ENCODE results near the gene KCNB1.

Gene KCNB1

DNA sequence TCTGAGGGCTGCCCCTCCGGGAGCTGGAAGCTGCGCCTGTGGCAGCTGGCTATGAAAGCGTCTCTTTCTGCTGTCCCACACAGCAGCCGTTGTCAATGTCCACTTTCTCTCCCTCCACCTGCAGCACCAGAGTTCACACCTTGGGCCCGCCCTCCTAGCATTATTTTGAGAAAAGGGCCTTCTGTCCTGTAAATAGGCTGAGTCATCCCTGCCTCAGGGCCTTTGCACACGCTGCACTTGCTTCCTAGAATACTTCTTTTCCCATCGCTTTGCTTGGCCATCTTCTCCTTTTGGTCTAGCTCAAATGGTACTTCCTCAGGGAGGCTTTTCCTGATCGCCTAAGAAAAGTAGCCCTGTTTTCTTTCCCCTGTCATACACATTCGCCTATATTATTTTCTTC lies 135.3 kb downstream of the KCNB1 start:
- no peaks in the 10 kb centered on the region for H3F3A ChIP-seq (ENCODE audit: control insufficient read depth, insufficient read depth)
- H4K20me1 ChIP-seq (ENCODE audit: control insufficient read depth, insufficient read depth, low read depth, low read length): no peaks in the 10 kb centered on the region
- H3K4me2 ChIP-seq (ENCODE audit: low read length): no peak overlapping the region
- H3K9me2 ChIP-seq (replicated peaks; ENCODE audit: control insufficient read depth, low read length): no peaks in the 10 kb centered on the region
- no peaks in the 10 kb centered on the region for H3K36me3 ChIP-seq (ENCODE audit: control insufficient read depth, low read length)
- H3K27ac ChIP-seq (ENCODE audit: low read depth, low read length): no peak overlapping the region
- H3K9me3 ChIP-seq (ENCODE audit: control insufficient read depth, insufficient read depth, low read length): no peaks in the 10 kb centered on the region
- TF ChIP-seq EZH2phosphoT487 (IDR thresholded peaks at IDR 0.05; ENCODE audit: borderline replicate concordance, low read length): no peak
- TF ChIP-seq, protein P1, sequence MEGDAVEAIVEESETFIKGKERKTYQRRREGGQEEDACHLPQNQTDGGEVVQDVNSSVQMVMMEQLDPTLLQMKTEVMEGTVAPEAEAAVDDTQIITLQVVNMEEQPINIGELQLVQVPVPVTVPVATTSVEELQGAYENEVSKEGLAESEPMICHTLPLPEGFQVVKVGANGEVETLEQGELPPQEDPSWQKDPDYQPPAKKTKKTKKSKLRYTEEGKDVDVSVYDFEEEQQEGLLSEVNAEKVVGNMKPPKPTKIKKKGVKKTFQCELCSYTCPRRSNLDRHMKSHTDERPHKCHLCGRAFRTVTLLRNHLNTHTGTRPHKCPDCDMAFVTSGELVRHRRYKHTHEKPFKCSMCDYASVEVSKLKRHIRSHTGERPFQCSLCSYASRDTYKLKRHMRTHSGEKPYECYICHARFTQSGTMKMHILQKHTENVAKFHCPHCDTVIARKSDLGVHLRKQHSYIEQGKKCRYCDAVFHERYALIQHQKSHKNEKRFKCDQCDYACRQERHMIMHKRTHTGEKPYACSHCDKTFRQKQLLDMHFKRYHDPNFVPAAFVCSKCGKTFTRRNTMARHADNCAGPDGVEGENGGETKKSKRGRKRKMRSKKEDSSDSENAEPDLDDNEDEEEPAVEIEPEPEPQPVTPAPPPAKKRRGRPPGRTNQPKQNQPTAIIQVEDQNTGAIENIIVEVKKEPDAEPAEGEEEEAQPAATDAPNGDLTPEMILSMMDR (IDR thresholded peaks at IDR 0.05; ENCODE audit: low read depth, low read length, poor library complexity, severe bottlenecking): no peak
- H3K4me3 ChIP-seq (ENCODE audit: low read length): no peak overlapping the region
- no peaks in the 10 kb centered on the region for H3K79me2 ChIP-seq (ENCODE audit: control insufficient read depth, low read length)
- no peaks in the 10 kb centered on the region for H3K4me1 ChIP-seq (ENCODE audit: control insufficient read depth, low read length)
- H3K27me3 ChIP-seq (ENCODE audit: control insufficient read depth, low read length): peaks cover 11% of the 10 kb centered on the region

DNA sequence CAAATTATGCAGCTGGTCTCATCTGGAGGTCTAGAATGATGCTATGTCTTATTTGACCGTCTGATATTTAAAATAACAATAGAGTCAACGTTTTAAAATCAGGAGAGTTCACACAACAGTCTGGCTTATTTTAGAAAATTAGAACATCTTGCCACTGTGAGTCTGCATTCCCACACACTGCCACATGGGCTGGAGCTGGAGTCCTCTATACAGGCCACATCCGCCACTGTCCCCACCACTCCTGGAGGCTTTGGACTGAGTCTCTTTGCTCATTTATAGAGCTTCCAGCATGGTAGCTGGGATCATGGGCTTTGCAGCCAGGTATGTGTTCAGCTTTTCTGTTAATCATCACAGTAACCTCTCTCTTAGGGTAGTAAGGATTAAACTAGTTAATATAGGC lies 135.8 kb downstream of the KCNB1 start:
- TF ChIP-seq EZH2phosphoT487 (IDR thresholded peaks at IDR 0.05; ENCODE audit: borderline replicate concordance, low read length): no peak
- TF ChIP-seq, protein P1 (IDR thresholded peaks at IDR 0.05; ENCODE audit: low read depth, low read length, poor library complexity, severe bottlenecking): no peak
- Histone ChIP-seq H3K4me1 (ENCODE audit: control insufficient read depth, low read length) (no peaks in the 10 kb centered on the region), H3K9me2 (replicated peaks; ENCODE audit: control insufficient read depth, low read length) (no peaks in the 10 kb centered on the region), H3K4me3 (ENCODE audit: low read length) (no peak overlapping the region), H3K27me3 (ENCODE audit: control insufficient read depth, low read length) (peaks cover 11% of the 10 kb centered on the region), H3F3A (ENCODE audit: control insufficient read depth, insufficient read depth) (no peaks in the 10 kb centered on the region), H3K79me2 (ENCODE audit: control insufficient read depth, low read length) (no peaks in the 10 kb centered on the region), H3K4me2 (ENCODE audit: low read length) (no peak overlapping the region), H3K36me3 (ENCODE audit: control insufficient read depth, low read length) (no peaks in the 10 kb centered on the region), H4K20me1 (ENCODE audit: control insufficient read depth, insufficient read depth, low read depth, low read length) (no peaks in the 10 kb centered on the region), H3K9me3 (ENCODE audit: control insufficient read depth, insufficient read depth, low read length) (no peaks in the 10 kb centered on the region), H3K27ac (ENCODE audit: low read depth, low read length) (no peak overlapping the region)

DNA sequence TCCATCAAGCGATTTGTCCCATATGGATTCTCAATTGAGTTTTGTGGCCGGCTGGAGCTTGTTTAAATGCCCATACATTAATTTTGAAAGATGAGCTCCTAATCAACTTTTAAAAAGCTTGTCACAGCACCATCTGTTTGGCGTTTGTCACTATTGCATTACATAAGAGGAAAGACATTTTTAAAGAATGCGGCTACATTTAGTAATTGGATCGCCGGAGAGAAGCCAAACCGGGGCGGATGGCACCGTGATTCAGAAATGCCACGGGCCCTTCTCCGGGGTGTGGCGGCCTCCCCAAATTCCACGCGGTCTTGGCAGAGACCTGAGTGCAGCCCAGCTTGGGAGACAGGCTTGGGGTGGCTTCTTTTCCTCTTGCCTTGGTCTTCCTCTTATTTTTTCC lies 136.9 kb downstream of the KCNB1 start:
- Histone ChIP-seq H3K79me2 (ENCODE audit: control insufficient read depth, low read length) (no peaks in the 10 kb centered on the region), H3K36me3 (ENCODE audit: control insufficient read depth, low read length) (no peaks in the 10 kb centered on the region), H3K4me1 (ENCODE audit: control insufficient read depth, low read length) (no peaks in the 10 kb centered on the region), H3K9me2 (replicated peaks; ENCODE audit: control insufficient read depth, low read length) (no peaks in the 10 kb centered on the region), H3K4me2 (ENCODE audit: low read length) (no peak overlapping the region), H4K20me1 (ENCODE audit: control insufficient read depth, insufficient read depth, low read depth, low read length) (no peaks in the 10 kb centered on the region), H3K4me3 (ENCODE audit: low read length) (no peak overlapping the region), H3F3A (ENCODE audit: control insufficient read depth, insufficient read depth) (no peaks in the 10 kb centered on the region), H3K27ac (ENCODE audit: low read depth, low read length) (no peak overlapping the region), H3K27me3 (ENCODE audit: control insufficient read depth, low read length) (peaks cover 10% of the 10 kb centered on the region), H3K9me3 (ENCODE audit: control insufficient read depth, insufficient read depth, low read length) (no peaks in the 10 kb centered on the region)
- TF ChIP-seq, protein P1 (IDR thresholded peaks at IDR 0.05; ENCODE audit: low read depth, low read length, poor library complexity, severe bottlenecking): no peak
- no peak for TF ChIP-seq EZH2phosphoT487 (IDR thresholded peaks at IDR 0.05; ENCODE audit: borderline replicate concordance, low read length)

DNA sequence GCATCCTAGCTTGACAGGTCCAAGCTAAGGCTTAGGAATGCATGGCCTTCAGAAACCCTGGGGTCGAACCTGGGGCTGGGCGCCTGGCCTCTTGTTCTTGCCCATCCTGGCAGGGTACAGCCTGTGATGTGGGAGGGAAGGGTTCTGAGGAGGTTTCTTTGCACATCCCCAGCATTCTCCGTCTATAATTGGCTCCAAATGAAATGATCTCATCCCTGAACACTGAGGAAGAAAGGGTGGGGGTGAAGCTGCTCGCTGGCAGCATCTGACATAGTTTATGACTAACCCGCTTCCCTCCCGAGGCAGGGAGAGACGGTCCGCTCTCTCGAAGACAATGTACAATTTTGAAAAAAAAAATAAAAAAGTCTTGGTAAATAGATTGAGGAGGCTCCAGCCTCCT lies 137.5 kb downstream of the KCNB1 start:
- Histone ChIP-seq H3K9me2 (replicated peaks; ENCODE audit: control insufficient read depth, low read length) (no peaks in the 10 kb centered on the region), H3K79me2 (ENCODE audit: control insufficient read depth, low read length) (no peaks in the 10 kb centered on the region), H3K9me3 (ENCODE audit: control insufficient read depth, insufficient read depth, low read length) (no peaks in the 10 kb centered on the region), H3K27ac (ENCODE audit: low read depth, low read length) (no peak overlapping the region), H3K4me3 (ENCODE audit: low read length) (no peak overlapping the region), H3K4me2 (ENCODE audit: low read length) (no peak overlapping the region), H4K20me1 (ENCODE audit: control insufficient read depth, insufficient read depth, low read depth, low read length) (no peaks in the 10 kb centered on the region), H3K4me1 (ENCODE audit: control insufficient read depth, low read length) (no peaks in the 10 kb centered on the region), H3F3A (ENCODE audit: control insufficient read depth, insufficient read depth) (no peaks in the 10 kb centered on the region), H3K36me3 (ENCODE audit: control insufficient read depth, low read length) (no peaks in the 10 kb centered on the region), H3K27me3 (ENCODE audit: control insufficient read depth, low read length) (peaks cover 8% of the 10 kb centered on the region)
- TF ChIP-seq, protein P1 (IDR thresholded peaks at IDR 0.05; ENCODE audit: low read depth, low read length, poor library complexity, severe bottlenecking): no peak
- TF ChIP-seq EZH2phosphoT487 (IDR thresholded peaks at IDR 0.05; ENCODE audit: borderline replicate concordance, low read length): no peak

Data from DOHH2 (cell line).